Stimulated activated CD4-positive, alpha-beta T cell treated with anti-CD3 and anti-CD28 coated beads, Interleukin-1b, Interleukin-23, amount 100 ng/mL, for 48 hours (primary cell): Measurements from ENCODE around the gene TOGARAM1.

ENCODE experiments used
- DNase-seq: peaks from one replicate; pipeline ENCODE4 v3.0.0-alpha.2; 2020

The TOGARAM1 gene

GRCh38 chr14:44961554-44962333 lies at the start of gene TOGARAM1, which contains the start of gene KLHL28:
TSS of gene TOGARAM1 (plus strand) at chr14:44962190. CDS start at chr14:44962422, 232 bp downstream.
TSS of gene KLHL28 (minus strand) at chr14:44961947. CDS start at chr14:44945928, 16,019 bp downstream.
- DNase-seq = peak; percentile 97

GRCh38 chr14:44914849-44915248 lies 47.1 kb upstream of the TOGARAM1 start:
- no peak for DNase-seq

GRCh38 chr14:44928793-44929192 lies 33.2 kb upstream of the TOGARAM1 start:
- no peak for DNase-seq

GRCh38 chr14:44935155-44935554 lies 26.8 kb upstream of the TOGARAM1 start:
- DNase-seq = no peak

GRCh38 chr14:44937547-44937946 lies 24.4 kb upstream of the TOGARAM1 start:
- no peak for DNase-seq

- DNase-seq = no peak
Measured at GRCh38 chr14:44940211-44940610, 21.8 kb upstream of the TOGARAM1 start.

GRCh38 chr14:44940944-44941343 lies 21.0 kb upstream of the TOGARAM1 start:
- no peak for DNase-seq

- DNase-seq = no peak
Measured at GRCh38 chr14:44941591-44941990, 20.4 kb upstream of the TOGARAM1 start.

- DNase-seq = no peak
Measured at GRCh38 chr14:44942436-44942835, 19.6 kb upstream of the TOGARAM1 start.

GRCh38 chr14:44944107-44944506 lies 17.9 kb upstream of the TOGARAM1 start:
- no peak for DNase-seq

GRCh38 chr14:44945264-44945663 lies 16.7 kb upstream of the TOGARAM1 start:
- no peak for DNase-seq

GRCh38 chr14:44951051-44951450 lies 10.9 kb upstream of the TOGARAM1 start:
- no peak for DNase-seq

GRCh38 chr14:44952391-44953110 lies 9.4 kb upstream of the TOGARAM1 start:
- DNase-seq = no peak

GRCh38 chr14:44954750-44955149 lies 7.2 kb upstream of the TOGARAM1 start:
- DNase-seq = no peak

GRCh38 chr14:44955528-44955927 lies 6.5 kb upstream of the TOGARAM1 start:
- no peak for DNase-seq

- no peak for DNase-seq
Measured at GRCh38 chr14:44956866-44957265, 5.1 kb upstream of the TOGARAM1 start.

- DNase-seq = no peak
Measured at GRCh38 chr14:44959538-44959937, 2.5 kb upstream of the TOGARAM1 start.

- DNase-seq = no peak
Measured at GRCh38 chr14:44960146-44960545, 1.8 kb upstream of the TOGARAM1 start.

- no peak for DNase-seq
Measured at GRCh38 chr14:44960646-44961045, 1.3 kb upstream of the TOGARAM1 start.

GRCh38 chr14:44961151-44961553 lies 838 bp upstream of the TOGARAM1 start:
- peak; percentile 63 for DNase-seq

GRCh38 chr14:44962334-44963043 lies 499 bp downstream of the TOGARAM1 start:
- peak; percentile 24 for DNase-seq

- no peak for DNase-seq
Measured at GRCh38 chr14:44963044-44963528, 1.1 kb downstream of the TOGARAM1 start.

GRCh38 chr14:44963775-44964380 lies 1.9 kb downstream of the TOGARAM1 start:
- no peak for DNase-seq
